Panc1 (cell line): ENCODE measurements around the gene CSTA. TPM values are rescaled to one million over a fixed set of nuclear protein-coding genes. Genes with fewer than 3 reads are reported as not detected.

Experiments used
- ATAC-seq: fragments of 200-7000 bp; cut with Tn5 transposase; 2 replicates; pipeline ENCODE4 v1.9.1; 2020; ENCODE audit warnings: mild to moderate bottlenecking, moderate library complexity
- BruUV-seq: library from RNA; stranded (reverse); fragments of 400-500 nt; replicated peaks from 2 replicates; lab custom pipeline; 2021; lab: Mats Ljungman, UMichigan
- CTCF ChIA-PET: fragments of 300-600 bp; sonication (Branson Sonifier 250); formaldehyde crosslinking; loops from one replicate; lab custom pipeline; 2022; ENCODE audit warnings: antibody characterized with exemption; lab: Charles Lee
- POLR2A ChIA-PET: fragments of 300-600 bp; sonication (Branson Sonifier 250); formaldehyde crosslinking; loops from one replicate; lab custom pipeline; 2022; ENCODE audit warnings: antibody characterized with exemption; lab: Charles Lee
- DNase-seq: peaks from one replicate; pipeline ENCODE4 v3.0.0-alpha.2; 2010; ENCODE audit warnings: low read depth, low spot score
- H3K27ac ChIP-seq: 2 replicates; pipeline ENCODE4 v1.5.1; 2011; ENCODE audit warnings: mild to moderate bottlenecking, low read length, inconsistent platforms
- H3K27me3 ChIP-seq: fragments of 200-500 bp; sonication (Bioruptor generic); 2 replicates; pipeline ENCODE4 v1.6.0; 2014; ENCODE audit warnings: low read length, inconsistent platforms; ENCODE audit not compliant: control insufficient read depth, insufficient read depth
- H3K36me3 ChIP-seq: fragments of 200-500 bp; sonication (Bioruptor generic); 2 replicates; pipeline ENCODE4 v1.5.1; 2014; ENCODE audit warnings: inconsistent platforms, mild to moderate bottlenecking, low read length, moderate library complexity; ENCODE audit not compliant: control insufficient read depth, insufficient read depth
- H3K4me1 ChIP-seq: 2 replicates; pipeline ENCODE4 v1.5.1; 2011; ENCODE audit warnings: inconsistent platforms, mild to moderate bottlenecking, low read length, moderate library complexity; ENCODE audit not compliant: control insufficient read depth, insufficient read depth
- H3K4me3 ChIP-seq, 2 experiments: 2 replicates each; pipeline ENCODE4 v1.5.1; 2011 to 2012; ENCODE audit warnings: low read depth in 2 of 2, low read length in 2 of 2, mild to moderate bottlenecking in 2 of 2, inconsistent platforms in 1 of 2, moderate library complexity in 1 of 2
- H3K9me3 ChIP-seq: fragments of 200-500 bp; sonication (Bioruptor generic); 2 replicates; pipeline ENCODE4 v1.5.1; 2014; ENCODE audit warnings: low read depth, mild to moderate bottlenecking, inconsistent platforms, low read length, moderate library complexity; ENCODE audit not compliant: control insufficient read depth, insufficient read depth
- POLR2AphosphoS5 ChIP-seq: IDR thresholded peaks from 2 replicates; pipeline ENCODE4 v1.6.1; 2012; ENCODE audit warnings: mild to moderate bottlenecking, low read depth, low read length, moderate library complexity
- SIN3A ChIP-seq: IDR thresholded peaks from 2 replicates; pipeline ENCODE4 v1.6.1; 2012; ENCODE audit warnings: low read depth, mild to moderate bottlenecking, low read length, moderate library complexity, borderline replicate concordance; ENCODE audit not compliant: insufficient read depth
- TCF7L2 ChIP-seq: IDR thresholded peaks from 2 replicates; pipeline ENCODE4 v1.6.1; 2011; ENCODE audit warnings: mild to moderate bottlenecking, low read depth, low read length, inconsistent platforms
- in situ Hi-C: cut with HindIII; loops from 2 replicates; pipeline ENCODE4 v1.10.0; 2016; ENCODE audit warnings: low sequenced_read_pairs, low pct_unique_long_range_greater_than_20kb
- intact Hi-C: fragments of 100-400 bp; cut with micrococcal nuclease; formaldehyde crosslinking; loops from one replicate; pipeline ENCODE4 v1.10.0; 2022; ENCODE audit not compliant: unreplicated experiment
- total RNA-seq: library from RNA; stranded (reverse); gene quantifications from one replicate; pipeline ENCODE4 v1.2.1, GENCODE V29; 2021; ENCODE audit not compliant: unreplicated experiment
- TF ChIP-seq, protein P1 (sequence below): fragments of 450-650 bp; IDR thresholded peaks from 2 replicates; pipeline ENCODE4 v1.5.1; 2017; ENCODE audit warnings: mild to moderate bottlenecking
- TF ChIP-seq, protein P2 (sequence below), 2 experiments: IDR thresholded peaks; 2 replicates each; pipeline ENCODE4 v1.6.1; 2011 to 2012; ENCODE audit warnings: low read depth in 2 of 2, control low read depth in 1 of 2, low read length in 1 of 2, mild to moderate bottlenecking in 1 of 2, moderate library complexity in 1 of 2; ENCODE audit not compliant: insufficient read depth in 1 of 2

CSTA gene
- total RNA-seq, 1 experiment from 2014 or later: not detected

DNA sequence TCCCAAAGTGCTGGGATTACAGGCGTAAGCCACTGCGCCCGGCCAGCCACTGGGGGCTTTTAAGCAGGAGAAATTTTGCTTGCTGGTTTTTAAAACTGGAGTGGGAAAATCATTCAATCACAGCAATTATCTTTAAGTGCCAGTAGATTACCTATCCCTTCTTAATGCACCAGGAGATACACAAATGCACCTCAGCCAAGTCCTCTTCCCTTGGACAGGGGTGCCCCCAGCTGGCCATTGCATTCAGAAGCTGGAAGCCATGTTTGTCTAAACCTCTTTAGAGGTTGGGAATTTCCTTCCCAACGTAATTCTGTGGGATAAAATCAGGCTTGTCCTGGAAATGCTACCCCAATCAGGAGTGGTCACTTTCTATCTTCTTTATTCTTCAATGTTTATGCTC lies 31.4 kb downstream of the CSTA start:
- no TSS peak for BruUV-seq
- ATAC-seq (peak; percentile 85), DNase-seq (peak; percentile 28)
- no peaks in the 10 kb centered on the region for H3K9me3 ChIP-seq
- no peak overlapping the region for H3K4me3 ChIP-seq
- H3K36me3 ChIP-seq: peaks cover 5% of the 10 kb centered on the region
- in situ Hi-C loops (no loop called here), intact Hi-C loops (loop anchor here (2.0 kb wide), 1 partner anchor 50 kb away; no protein-coding TSS in a partner anchor)
- no peaks in the 10 kb centered on the region for H3K27me3 ChIP-seq
- POLR2A ChIA-PET: no interaction called here
- no peak for TF ChIP-seq TCF7L2
- TF ChIP-seq, protein P1, sequence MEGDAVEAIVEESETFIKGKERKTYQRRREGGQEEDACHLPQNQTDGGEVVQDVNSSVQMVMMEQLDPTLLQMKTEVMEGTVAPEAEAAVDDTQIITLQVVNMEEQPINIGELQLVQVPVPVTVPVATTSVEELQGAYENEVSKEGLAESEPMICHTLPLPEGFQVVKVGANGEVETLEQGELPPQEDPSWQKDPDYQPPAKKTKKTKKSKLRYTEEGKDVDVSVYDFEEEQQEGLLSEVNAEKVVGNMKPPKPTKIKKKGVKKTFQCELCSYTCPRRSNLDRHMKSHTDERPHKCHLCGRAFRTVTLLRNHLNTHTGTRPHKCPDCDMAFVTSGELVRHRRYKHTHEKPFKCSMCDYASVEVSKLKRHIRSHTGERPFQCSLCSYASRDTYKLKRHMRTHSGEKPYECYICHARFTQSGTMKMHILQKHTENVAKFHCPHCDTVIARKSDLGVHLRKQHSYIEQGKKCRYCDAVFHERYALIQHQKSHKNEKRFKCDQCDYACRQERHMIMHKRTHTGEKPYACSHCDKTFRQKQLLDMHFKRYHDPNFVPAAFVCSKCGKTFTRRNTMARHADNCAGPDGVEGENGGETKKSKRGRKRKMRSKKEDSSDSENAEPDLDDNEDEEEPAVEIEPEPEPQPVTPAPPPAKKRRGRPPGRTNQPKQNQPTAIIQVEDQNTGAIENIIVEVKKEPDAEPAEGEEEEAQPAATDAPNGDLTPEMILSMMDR: peak; percentile 80
- CTCF ChIA-PET: interaction anchor here (2.0 kb wide), 1 partner anchor 50 kb away, joined by 9 read pairs; no protein-coding TSS in a partner anchor
- H3K4me1 ChIP-seq: no peaks in the 10 kb centered on the region
- no peak overlapping the region for H3K27ac ChIP-seq

DNA sequence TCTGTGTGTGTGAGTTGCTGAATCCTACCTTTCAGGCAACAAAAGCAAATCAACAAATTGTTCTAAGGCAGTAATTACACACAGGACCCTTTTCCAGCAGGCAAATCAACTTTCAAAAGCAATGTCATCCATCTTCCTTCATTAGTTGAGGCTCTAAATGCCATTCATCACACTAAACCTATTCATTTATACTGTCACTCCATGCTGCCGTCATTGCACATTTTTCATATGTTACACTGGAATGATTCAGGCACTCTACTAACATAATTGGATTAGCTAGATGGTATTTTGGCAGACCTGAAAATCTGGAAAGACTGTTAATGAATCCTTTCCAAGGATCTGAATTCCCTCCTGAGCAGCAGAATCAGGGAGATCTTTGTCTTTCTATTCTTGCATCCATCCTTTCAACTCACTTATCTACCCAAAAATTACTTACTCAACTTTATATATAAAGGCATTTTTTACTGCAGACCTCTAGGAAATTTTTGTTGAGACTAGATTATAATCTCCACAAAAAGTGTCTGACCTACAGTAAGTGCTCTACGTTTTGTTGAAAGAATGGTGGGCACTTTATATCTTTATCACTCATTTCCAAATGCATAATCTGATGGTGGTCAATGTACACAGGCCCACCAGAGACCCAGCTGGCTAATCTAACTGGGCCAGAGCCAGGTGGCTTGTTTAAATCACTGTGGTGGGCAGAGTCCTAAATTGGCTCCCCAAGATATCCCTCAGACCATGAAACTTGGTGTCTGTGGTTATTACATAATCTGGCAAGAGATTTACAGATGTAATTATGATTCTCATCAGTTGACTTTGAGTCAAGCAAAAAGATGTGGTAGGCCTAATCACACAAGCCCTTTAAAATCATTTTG lies 33.0 kb downstream of the CSTA start:
- H3K27me3 ChIP-seq: no peaks in the 10 kb centered on the region
- intact Hi-C loops (loop anchor here (2.0 kb wide), 1 partner anchor 51 kb away; no protein-coding TSS in a partner anchor), in situ Hi-C loops (no loop called here)
- ATAC-seq (no peak), DNase-seq (no peak)
- ChIA-PET POLR2A (no interaction called here), CTCF (interaction anchor here (0.6 to 2.0 kb wide), 2 partner anchors 52 to 256 kb away, joined by 3 to 9 read pairs; no protein-coding TSS in a partner anchor)
- H3K9me3 ChIP-seq: no peaks in the 10 kb centered on the region
- TF ChIP-seq TCF7L2: no peak
- no peak for TF ChIP-seq SIN3A
- TF ChIP-seq, protein P2, sequence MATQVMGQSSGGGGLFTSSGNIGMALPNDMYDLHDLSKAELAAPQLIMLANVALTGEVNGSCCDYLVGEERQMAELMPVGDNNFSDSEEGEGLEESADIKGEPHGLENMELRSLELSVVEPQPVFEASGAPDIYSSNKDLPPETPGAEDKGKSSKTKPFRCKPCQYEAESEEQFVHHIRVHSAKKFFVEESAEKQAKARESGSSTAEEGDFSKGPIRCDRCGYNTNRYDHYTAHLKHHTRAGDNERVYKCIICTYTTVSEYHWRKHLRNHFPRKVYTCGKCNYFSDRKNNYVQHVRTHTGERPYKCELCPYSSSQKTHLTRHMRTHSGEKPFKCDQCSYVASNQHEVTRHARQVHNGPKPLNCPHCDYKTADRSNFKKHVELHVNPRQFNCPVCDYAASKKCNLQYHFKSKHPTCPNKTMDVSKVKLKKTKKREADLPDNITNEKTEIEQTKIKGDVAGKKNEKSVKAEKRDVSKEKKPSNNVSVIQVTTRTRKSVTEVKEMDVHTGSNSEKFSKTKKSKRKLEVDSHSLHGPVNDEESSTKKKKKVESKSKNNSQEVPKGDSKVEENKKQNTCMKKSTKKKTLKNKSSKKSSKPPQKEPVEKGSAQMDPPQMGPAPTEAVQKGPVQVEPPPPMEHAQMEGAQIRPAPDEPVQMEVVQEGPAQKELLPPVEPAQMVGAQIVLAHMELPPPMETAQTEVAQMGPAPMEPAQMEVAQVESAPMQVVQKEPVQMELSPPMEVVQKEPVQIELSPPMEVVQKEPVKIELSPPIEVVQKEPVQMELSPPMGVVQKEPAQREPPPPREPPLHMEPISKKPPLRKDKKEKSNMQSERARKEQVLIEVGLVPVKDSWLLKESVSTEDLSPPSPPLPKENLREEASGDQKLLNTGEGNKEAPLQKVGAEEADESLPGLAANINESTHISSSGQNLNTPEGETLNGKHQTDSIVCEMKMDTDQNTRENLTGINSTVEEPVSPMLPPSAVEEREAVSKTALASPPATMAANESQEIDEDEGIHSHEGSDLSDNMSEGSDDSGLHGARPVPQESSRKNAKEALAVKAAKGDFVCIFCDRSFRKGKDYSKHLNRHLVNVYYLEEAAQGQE (IDR thresholded peaks at IDR 0.05; ENCODE audit: insufficient read depth in 1 of 2, low read depth in 2 of 2, low read length in 1 of 2): no peak
- no peak for TF ChIP-seq POLR2AphosphoS5
- TF ChIP-seq, protein P1: no peak
- no TSS peak for BruUV-seq
- H3K27ac ChIP-seq: no peak overlapping the region
- peaks cover 11% of the 10 kb centered on the region for H3K36me3 ChIP-seq
- no peak overlapping the region for H3K4me3 ChIP-seq
- peaks cover 4% of the 10 kb centered on the region; the same call in 1 of the 2 replicates for H3K4me1 ChIP-seq
